GM12892 (cell line): ENCODE measurements around the gene LIME1.

ENCODE experiments used
- DNase-seq: peaks from one replicate; pipeline ENCODE4 v3.0.0; 2011; ENCODE audit not compliant: insufficient read length
- FAIRE-seq: peaks from 2 replicates; lab custom pipeline; 2011; peaks lifted over from hg19 to GRCh38; lab: Jason Lieb, UNC
- POLR2A ChIP-seq: IDR thresholded peaks from 2 replicates; pipeline ENCODE4 v1.6.1; 2011; ENCODE audit warnings: low read depth, low read length, control low read depth
- POLR2AphosphoS5 ChIP-seq: IDR thresholded peaks from 2 replicates; pipeline ENCODE4 v1.6.1; 2011; ENCODE audit warnings: low read depth, low read length, control low read depth
- TAF1 ChIP-seq: IDR thresholded peaks from 2 replicates; pipeline ENCODE4 v1.6.1; 2011; ENCODE audit warnings: low read depth, mild to moderate bottlenecking, control low read depth, low read length, borderline replicate concordance

The LIME1 gene

GRCh38 chr20:63745424-63745805 lies 9.0 kb downstream of the LIME1 start:
- TF ChIP-seq POLR2A (no peak), POLR2AphosphoS5 (no peak), TAF1 (no peak)
- no peak for FAIRE-seq
- no peak for DNase-seq

DNA sequence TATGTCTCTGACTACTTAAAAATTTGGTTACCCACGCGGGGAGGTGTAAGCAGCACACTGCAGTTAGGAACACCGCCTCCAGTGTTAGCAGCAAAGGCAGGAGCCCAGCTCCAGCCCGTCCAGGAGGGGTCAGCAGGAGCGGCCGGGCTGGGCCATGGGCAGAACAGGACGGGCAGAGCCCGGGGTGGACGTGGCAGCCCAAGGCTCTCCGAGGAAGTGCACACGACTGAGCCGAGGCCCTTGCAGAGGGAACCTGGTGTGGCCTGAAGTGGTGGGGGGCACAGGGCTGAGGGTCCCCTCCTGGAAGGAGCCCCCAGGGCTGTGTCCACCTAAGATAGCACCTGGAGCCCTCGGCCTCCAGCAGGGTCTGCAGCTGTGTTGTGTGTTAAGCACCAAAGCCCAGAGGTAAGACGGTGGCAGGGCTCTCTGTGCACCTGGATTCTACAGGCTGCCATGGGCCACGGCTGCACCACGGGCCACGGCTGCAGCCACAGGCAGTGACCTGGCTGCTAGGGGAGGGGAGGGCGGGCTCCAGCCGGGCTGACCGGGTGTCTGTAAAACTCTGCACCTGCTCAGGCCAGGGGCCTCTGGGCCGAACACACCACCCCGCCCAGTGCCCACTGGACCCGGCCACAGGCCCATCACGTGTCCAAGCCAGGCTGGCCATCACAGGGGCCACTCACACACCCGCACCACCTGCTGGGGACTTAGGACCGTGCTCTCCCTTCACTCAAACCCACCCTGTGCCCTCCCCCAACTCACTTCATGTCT lies 9.7 kb downstream of the LIME1 start:
- TF ChIP-seq POLR2A (no peak), POLR2AphosphoS5 (no peak), TAF1 (no peak)
- DNase-seq, result no peak
- FAIRE-seq, result no peak

GRCh38 chr20:63746751-63747315 lies 10.4 kb downstream of the LIME1 start:
- FAIRE-seq, result no peak
- DNase-seq, result no peak
- TF ChIP-seq POLR2AphosphoS5 (no peak), POLR2A (no peak), TAF1 (no peak)

- FAIRE-seq (no peak), DNase-seq (no peak)
- TF ChIP-seq TAF1 (no peak), POLR2AphosphoS5 (no peak), POLR2A (no peak)
Measured at GRCh38 chr20:63747622-63748069, 11.2 kb downstream of the LIME1 start.

DNA sequence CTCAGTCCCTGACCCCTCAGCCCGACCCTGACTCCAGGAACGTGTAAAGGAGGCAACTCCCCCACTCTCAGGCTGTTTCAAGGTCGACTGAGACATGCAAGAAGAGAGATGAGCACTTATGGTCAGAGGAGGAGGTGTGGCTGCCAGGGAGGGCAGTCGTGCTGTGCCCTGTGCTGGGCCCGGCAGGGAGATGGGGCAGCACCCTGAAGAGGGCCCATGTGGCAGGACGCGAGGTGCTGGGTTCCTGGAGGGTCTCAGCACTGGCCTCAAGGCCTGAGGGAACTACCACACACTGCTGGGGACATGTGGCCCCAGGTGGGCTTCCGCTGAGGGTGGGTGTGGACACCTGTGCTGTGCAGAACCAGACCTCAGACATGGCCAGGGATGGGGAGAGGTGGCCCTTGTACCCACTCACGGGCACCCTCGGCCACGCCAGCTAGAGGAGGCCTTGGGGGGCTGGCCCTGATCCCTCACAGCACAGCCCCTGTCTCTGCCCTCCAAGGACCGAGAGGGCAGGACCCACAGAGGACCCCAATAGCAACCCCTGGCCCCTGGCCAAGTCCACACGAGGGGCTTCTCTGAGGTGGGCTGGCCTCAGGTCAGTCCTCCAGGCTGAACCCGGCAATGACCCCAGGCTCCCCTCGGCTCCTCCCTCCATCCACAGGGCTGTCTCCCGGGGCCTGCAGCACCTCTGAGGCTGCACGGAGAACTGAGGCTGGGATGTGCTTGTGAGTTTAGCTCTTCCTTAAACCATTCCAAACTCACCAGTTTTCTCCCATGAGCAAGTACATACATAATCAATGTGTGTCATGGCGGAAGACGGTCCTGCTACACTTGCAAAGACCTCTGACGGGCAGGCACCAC lies 11.8 kb downstream of the LIME1 start:
- TF ChIP-seq POLR2AphosphoS5 (no peak), POLR2A (no peak), TAF1 (no peak)
- FAIRE-seq, result no peak
- DNase-seq, result no peak

DNA sequence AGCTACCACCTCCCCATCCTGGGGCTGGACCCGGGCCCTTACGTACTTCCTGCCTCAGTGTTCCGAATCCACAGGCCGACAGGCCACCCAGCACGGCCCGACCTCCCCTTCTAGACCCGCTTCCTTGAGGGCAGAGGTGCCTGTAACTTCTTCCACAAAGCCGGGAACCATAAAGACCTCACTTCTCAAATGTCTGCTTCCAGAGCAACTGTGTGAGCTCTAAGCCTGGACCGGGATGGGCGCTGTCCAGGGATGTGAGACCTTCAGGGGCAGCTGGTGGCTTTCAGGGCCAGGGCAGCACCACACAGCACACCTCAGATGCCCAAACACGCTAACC lies 12.4 kb downstream of the LIME1 start:
- DNase-seq (no peak), FAIRE-seq (no peak)
- no peak for TF ChIP-seq TAF1
- no peak for TF ChIP-seq POLR2A
- no peak for TF ChIP-seq POLR2AphosphoS5

- no peak for TF ChIP-seq POLR2A
- no peak for TF ChIP-seq POLR2AphosphoS5
- TF ChIP-seq TAF1, result no peak
- DNase-seq, result no peak
Measured at GRCh38 chr20:63749597-63750508, 13.4 kb downstream of the LIME1 start.

GRCh38 chr20:63750807-63751470 lies 14.5 kb downstream of the LIME1 start:
- TF ChIP-seq POLR2AphosphoS5 (no peak), POLR2A (no peak), TAF1 (no peak)
- DNase-seq (no peak), FAIRE-seq (no peak)

More at GRCh38 chr20:63749597-63750508, 13.4 kb downstream of the LIME1 start:
- FAIRE-seq, result no peak

DNA sequence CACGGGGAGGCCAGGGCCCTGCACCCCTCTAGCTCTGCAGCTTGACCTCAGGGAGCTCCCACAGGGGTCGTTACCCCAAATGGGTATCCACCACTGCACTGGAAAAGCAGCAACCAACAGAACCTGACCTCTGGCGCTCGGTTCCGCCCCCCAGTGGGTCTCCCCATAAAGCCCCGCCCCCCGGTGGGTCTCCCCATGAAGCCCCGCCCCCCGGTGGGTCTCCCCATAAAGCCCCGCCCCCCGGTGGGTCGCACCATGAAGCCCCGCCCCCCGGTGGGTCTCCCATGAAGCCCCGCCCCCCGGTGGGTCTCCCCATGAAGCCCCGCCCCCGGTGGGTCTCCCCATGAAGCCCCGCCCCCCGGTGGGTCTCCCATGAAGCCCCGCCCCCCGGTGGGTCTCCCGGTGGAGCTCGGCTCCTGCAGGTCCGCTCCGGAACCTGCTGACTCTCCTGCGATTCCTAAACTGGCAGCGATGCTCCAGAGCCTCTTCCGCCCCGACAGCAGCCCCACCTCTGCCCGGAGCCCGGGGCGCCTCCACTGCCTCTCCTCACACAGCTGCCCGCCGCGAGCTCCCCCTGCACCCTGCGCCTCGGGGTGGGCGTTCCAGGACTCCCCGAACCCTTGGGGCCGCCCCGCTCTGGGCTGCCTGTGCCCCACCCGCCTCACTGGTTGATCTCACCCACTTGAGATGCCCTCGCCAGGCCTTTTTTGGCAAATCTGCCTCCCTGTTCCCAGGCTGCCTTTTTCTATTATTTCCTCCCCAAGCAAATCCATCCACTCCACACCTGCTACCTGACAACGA lies 15.2 kb downstream of the LIME1 start:
- DNase-seq, result no peak
- no peak for TF ChIP-seq POLR2A
- TF ChIP-seq POLR2AphosphoS5, result no peak
- TF ChIP-seq TAF1, result no peak

More for the DNA sequence above, 15.2 kb downstream of the LIME1 start:
- FAIRE-seq, result no peak
